Activated naive CD8-positive, alpha-beta T cell treated with anti-CD3 and anti-CD28 coated beads for 36 hours (primary cell): Measurements from ENCODE around the gene MT1B. TPM values are rescaled to one million over a fixed set of nuclear protein-coding genes. Genes with fewer than 3 reads are reported as not detected.

ENCODE experiments used
- DNase-seq: peaks from one replicate; pipeline ENCODE4 v3.0.0; 2021
- H3K27ac Mint-ChIP-seq: one replicate; pipeline ENCODE4 v1.8.0; 2022; ENCODE audit warnings: mild to moderate bottlenecking, moderate library complexity, mixed read lengths
- H3K27me3 Mint-ChIP-seq: one replicate; pipeline ENCODE4 v1.8.0; 2022; ENCODE audit warnings: mild to moderate bottlenecking, mixed read lengths
- H3K36me3 Mint-ChIP-seq: one replicate; pipeline ENCODE4 v1.8.0; 2021; ENCODE audit warnings: mild to moderate bottlenecking, mixed read lengths
- H3K4me1 Mint-ChIP-seq: one replicate; pipeline ENCODE4 v1.8.0; 2021; ENCODE audit warnings: mixed read lengths
- H3K4me3 Mint-ChIP-seq: one replicate; pipeline ENCODE4 v1.8.0; 2022; ENCODE audit warnings: mild to moderate bottlenecking, moderate library complexity, mixed read lengths
- H3K9me3 Mint-ChIP-seq: one replicate; pipeline ENCODE4 v1.8.0; 2022; ENCODE audit warnings: mixed read lengths
- total RNA-seq, 2 experiments: library from RNA; stranded (reverse); gene quantifications; one replicate each; pipeline ENCODE4 v1.2.3, GENCODE V29; 2021

MT1B gene
- total RNA-seq, 2 experiments from 2014 or later, result not detected

GRCh38 chr16:56679078-56679730 is 27.5 kb downstream of the MT1B start:
- H3K4me1 Mint-ChIP-seq, result peaks cover 30% of the 10 kb centered on the region
- no peak overlapping the region for H3K27ac Mint-ChIP-seq
- no peaks in the 10 kb centered on the region for H3K9me3 Mint-ChIP-seq
- H3K4me3 Mint-ChIP-seq, result no peak overlapping the region
- peaks cover 8% of the 10 kb centered on the region for H3K36me3 Mint-ChIP-seq
- no peak for DNase-seq
- peaks cover 3% of the 10 kb centered on the region for H3K27me3 Mint-ChIP-seq

GRCh38 chr16:56679818-56680217 is 28.1 kb downstream of the MT1B start:
- no peak overlapping the region for H3K27ac Mint-ChIP-seq
- H3K36me3 Mint-ChIP-seq, result peaks cover 12% of the 10 kb centered on the region
- H3K27me3 Mint-ChIP-seq, result peaks cover 3% of the 10 kb centered on the region
- peaks cover 32% of the 10 kb centered on the region for H3K4me1 Mint-ChIP-seq
- no peak overlapping the region for H3K4me3 Mint-ChIP-seq
- H3K9me3 Mint-ChIP-seq, result no peaks in the 10 kb centered on the region
- DNase-seq, result no peak

GRCh38 chr16:56681939-56682702 is 30.4 kb downstream of the MT1B start, which contains the start of gene MT1X:
Gene MT1X, plus strand, starts transcription at chr16:56682470. Its CDS starts 71 bp downstream, at chr16:56682541.
- peaks cover 16% of the 10 kb centered on the region for H3K36me3 Mint-ChIP-seq
- peak within 1 kb of the TSS; percentile 96 for H3K4me3 Mint-ChIP-seq
- peak; percentile 95 for DNase-seq
- no peaks in the 10 kb centered on the region for H3K27me3 Mint-ChIP-seq
- H3K27ac Mint-ChIP-seq, result peak within 1 kb of the TSS; percentile 97
- H3K4me1 Mint-ChIP-seq, result peaks cover 23% of the 10 kb centered on the region
- H3K9me3 Mint-ChIP-seq, result peaks cover 3% of the 10 kb centered on the region

GRCh38 chr16:56682703-56683397 is 31.2 kb downstream of the MT1B start:
- Mint-ChIP-seq H3K4me1 (peaks cover 23% of the 10 kb centered on the region), H3K4me3 (peak overlapping the region; percentile 96), H3K27me3 (no peaks in the 10 kb centered on the region), H3K27ac (peak overlapping the region; percentile 97), H3K36me3 (peaks cover 16% of the 10 kb centered on the region), H3K9me3 (peaks cover 3% of the 10 kb centered on the region)
- no peak for DNase-seq

GRCh38 chr16:56683424-56684172 is 31.9 kb downstream of the MT1B start:
- H3K27ac Mint-ChIP-seq, result no peak overlapping the region

GRCh38 chr16:56684256-56684925 is 32.7 kb downstream of the MT1B start:
- peaks cover 16% of the 10 kb centered on the region for H3K36me3 Mint-ChIP-seq
- H3K27me3 Mint-ChIP-seq, result no peaks in the 10 kb centered on the region
- peaks cover 23% of the 10 kb centered on the region for H3K4me1 Mint-ChIP-seq
- H3K9me3 Mint-ChIP-seq, result peaks cover 3% of the 10 kb centered on the region
- H3K27ac Mint-ChIP-seq, result no peak overlapping the region
- no peak for DNase-seq
- H3K4me3 Mint-ChIP-seq, result peak overlapping the region; percentile 96

More at GRCh38 chr16:56683424-56684172, 31.9 kb downstream of the MT1B start:
- Mint-ChIP-seq H3K4me1 (peaks cover 23% of the 10 kb centered on the region), H3K4me3 (peak overlapping the region; percentile 96), H3K27me3 (no peaks in the 10 kb centered on the region), H3K9me3 (peaks cover 3% of the 10 kb centered on the region), H3K36me3 (peaks cover 16% of the 10 kb centered on the region)
- no peak for DNase-seq

GRCh38 chr16:56684926-56685590 is 33.4 kb downstream of the MT1B start:
- Mint-ChIP-seq H3K4me3 (no peak overlapping the region), H3K27me3 (no peaks in the 10 kb centered on the region), H3K36me3 (peaks cover 16% of the 10 kb centered on the region), H3K4me1 (peaks cover 23% of the 10 kb centered on the region), H3K27ac (no peak overlapping the region), H3K9me3 (peaks cover 3% of the 10 kb centered on the region)
- no peak for DNase-seq

- no peak for DNase-seq
- Mint-ChIP-seq H3K4me1 (peaks cover 17% of the 10 kb centered on the region), H3K4me3 (no peak overlapping the region), H3K27me3 (no peaks in the 10 kb centered on the region), H3K36me3 (peaks cover 16% of the 10 kb centered on the region), H3K9me3 (peaks cover 3% of the 10 kb centered on the region), H3K27ac (no peak overlapping the region)
Measured at GRCh38 chr16:56686758-56687157, 35.1 kb downstream of the MT1B start.

- Mint-ChIP-seq H3K9me3 (peaks cover 3% of the 10 kb centered on the region), H3K4me1 (peaks cover 7% of the 10 kb centered on the region), H3K27ac (no peak overlapping the region), H3K4me3 (no peak overlapping the region), H3K36me3 (peaks cover 12% of the 10 kb centered on the region), H3K27me3 (no peaks in the 10 kb centered on the region)
- no peak for DNase-seq
Measured at GRCh38 chr16:56688762-56689161, 37.1 kb downstream of the MT1B start.

- Mint-ChIP-seq H3K36me3 (peaks cover 8% of the 10 kb centered on the region), H3K4me1 (peaks cover 4% of the 10 kb centered on the region), H3K4me3 (no peak overlapping the region), H3K9me3 (peaks cover 3% of the 10 kb centered on the region), H3K27me3 (no peaks in the 10 kb centered on the region), H3K27ac (no peak overlapping the region)
- DNase-seq, result no peak
Measured at GRCh38 chr16:56689171-56689570, 37.5 kb downstream of the MT1B start.

- Mint-ChIP-seq H3K27ac (no peak overlapping the region), H3K36me3 (peaks cover 4% of the 10 kb centered on the region), H3K9me3 (peaks cover 3% of the 10 kb centered on the region), H3K4me1 (no peaks in the 10 kb centered on the region), H3K27me3 (no peaks in the 10 kb centered on the region), H3K4me3 (no peak overlapping the region)
- DNase-seq, result no peak
Measured at GRCh38 chr16:56690420-56691122, 38.9 kb downstream of the MT1B start.

GRCh38 chr16:56691885-56692284 is 40.2 kb downstream of the MT1B start:
- H3K4me3 Mint-ChIP-seq, result no peak overlapping the region
- H3K27ac Mint-ChIP-seq, result no peak overlapping the region
- no peak for DNase-seq
- H3K27me3 Mint-ChIP-seq, result no peaks in the 10 kb centered on the region
- H3K36me3 Mint-ChIP-seq, result no peaks in the 10 kb centered on the region
- H3K9me3 Mint-ChIP-seq, result no peaks in the 10 kb centered on the region
- no peaks in the 10 kb centered on the region for H3K4me1 Mint-ChIP-seq

- Mint-ChIP-seq H3K9me3 (no peaks in the 10 kb centered on the region), H3K27me3 (no peaks in the 10 kb centered on the region), H3K4me3 (no peak overlapping the region), H3K4me1 (no peaks in the 10 kb centered on the region), H3K27ac (no peak overlapping the region), H3K36me3 (no peaks in the 10 kb centered on the region)
- DNase-seq, result no peak
Measured at GRCh38 chr16:56695246-56695645, 43.6 kb downstream of the MT1B start.
